Right lobe of liver (tissue), 6 donors: ENCODE results near the gene MT1A. TPM values are rescaled to one million over a fixed set of nuclear protein-coding genes. Genes with fewer than 3 reads are reported as not detected.

Source experiments
- ATAC-seq, 4 donors: fragments of 200-7000 bp; cut with Tn5 transposase; one replicate each; pipeline ENCODE4 v1.9.1; 2020; ENCODE audit warnings: mild to moderate bottlenecking in 4 of 4, moderate library complexity in 4 of 4
- DNase-seq, 3 donors: peaks; one replicate each; pipeline ENCODE4 v3.0.0-alpha.2; 2020
- H3K27ac ChIP-seq, 3 donors: fragments of 200-600 bp; one replicate each; pipeline ENCODE4 v1.8.0; 2022
- H3K27me3 ChIP-seq, 2 donors: fragments of 200-600 bp; one replicate each; pipeline ENCODE4 v1.8.0; 2022
- H3K36me3 ChIP-seq, 4 donors: fragments of 200-600 bp; sonication (generic) in 1 of 4; one replicate each; pipeline versions ENCODE4 v1.5.1 to v1.8.0; 2017 to 2022; ENCODE audit warnings: control low read depth in 1 of 4
- H3K4me1 ChIP-seq, 4 donors: fragments of 200-600 bp; sonication (generic) in 1 of 4; one replicate each; pipeline versions ENCODE4 v1.5.1 to v1.8.0; 2017 to 2022; ENCODE audit warnings: control low read depth in 1 of 4
- H3K4me3 ChIP-seq, 3 donors: fragments of 200-600 bp; one replicate each; pipeline ENCODE4 v1.8.0; 2022
- H3K9me3 ChIP-seq, 4 donors: fragments of 200-600 bp; sonication (generic) in 1 of 4; one replicate each; pipeline versions ENCODE4 v1.5.1 to v1.8.0; 2017 to 2022; ENCODE audit warnings: control low read depth in 1 of 4
- POLR2A ChIP-seq: fragments of 450-650 bp; IDR thresholded peaks from one replicate; pipeline ENCODE4 v1.6.1; 2017; ENCODE audit warnings: antibody characterized with exemption, mild to moderate bottlenecking
- WGBS: methylation state at CpG from one replicate; pipeline ENCODE4 v1.1.6; 2018; ENCODE audit warnings: low coverage, low lambda C conversion rate; ENCODE audit not compliant: insufficient coverage; ENCODE audit errors: missing lambda C conversion rate; 5-methylcytosine and 5-hydroxymethylcytosine counted together
- intact Hi-C, 2 donors: fragments of 100-400 bp; cut with DNase I; formaldehyde crosslinking; loops; one replicate each; pipeline versions ENCODE4 v1.11.2 to v1.14.1; 2022
- total RNA-seq, 6 experiments: library from RNA; depleted of rRNA in 2 of 6; stranded (reverse); fragments of >200 nt in 2 of 6; fragmentation: NEBNext Ultra II Directional in 3 of 6; extraction: Animal tissue kit (Norgen Biotek cat#: 25700) in 3 of 6; gene quantifications; one replicate each; pipeline versions ENCODE4 v1.1.0 to v1.2.4, GENCODE V29; 2016 to 2023
- TF ChIP-seq, protein P1 (sequence below), 4 donors: fragments of 200-600 bp in 3 of 4; fragments of 450-650 bp in 1 of 4; IDR thresholded peaks; one replicate each; pipeline versions ENCODE4 v1.5.1 to v1.8.0; 2016 to 2022; ENCODE audit warnings: antibody characterized with exemption in 4 of 4, mild to moderate bottlenecking in 2 of 4
- donor health status: DM: no; HTN: yes; CAD: no.
- donor health status: DM: no; HTN: no; CAD: no.
- donor health status: DM: no; HTN: no; CAD: no.
- donor health status: DM: no; HTN: yes; CAD: no.
- donor health status: DM: no; HTN: yes; CAD: no.

MT1A gene
- total RNA-seq, 6 experiments from 2014 or later: 34.9 to 161 (median 110) TPM

DNA sequence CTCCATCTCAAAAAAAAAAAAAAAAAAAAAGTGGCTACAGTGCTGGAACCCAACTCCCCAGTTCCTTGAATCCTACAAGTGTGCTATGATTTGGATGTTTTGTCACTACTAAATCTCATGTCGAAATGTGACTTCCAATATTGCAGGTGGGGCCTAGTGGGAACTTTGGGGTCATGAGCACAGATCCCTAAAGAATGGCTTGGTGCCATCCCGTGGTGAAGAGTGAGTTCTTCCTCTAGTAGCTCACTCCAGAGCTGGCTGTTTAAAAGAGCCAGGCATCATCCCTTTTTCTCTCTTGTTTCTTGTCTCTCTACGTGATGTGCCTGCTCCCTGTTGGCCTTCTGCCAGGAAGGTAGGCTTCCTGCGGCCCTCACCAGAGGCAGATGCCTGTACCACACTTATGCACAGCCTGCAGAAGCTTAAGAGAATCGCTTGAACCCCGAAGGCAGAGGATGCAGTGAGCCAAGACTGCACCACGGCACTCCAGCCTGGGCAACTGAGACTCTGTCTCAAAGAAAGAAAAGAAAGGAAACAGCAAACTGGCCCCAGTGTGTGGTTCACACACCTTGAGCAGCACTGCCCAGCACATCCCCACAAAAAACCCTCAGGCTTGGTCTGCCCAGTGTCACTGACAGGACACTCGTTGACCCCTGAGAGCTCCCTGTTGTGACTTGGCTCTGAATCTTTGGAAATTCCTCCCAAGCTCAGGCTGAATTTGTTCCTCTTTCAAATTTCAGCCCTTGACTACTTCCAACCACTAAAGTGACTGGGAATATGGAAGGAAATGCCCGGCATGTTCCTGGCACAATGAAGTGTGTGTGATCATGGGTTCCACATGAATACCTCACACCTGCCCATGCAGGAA is 9.7 kb upstream of the MT1A start:
- no peak for TF ChIP-seq POLR2A
- TF ChIP-seq, protein P1, sequence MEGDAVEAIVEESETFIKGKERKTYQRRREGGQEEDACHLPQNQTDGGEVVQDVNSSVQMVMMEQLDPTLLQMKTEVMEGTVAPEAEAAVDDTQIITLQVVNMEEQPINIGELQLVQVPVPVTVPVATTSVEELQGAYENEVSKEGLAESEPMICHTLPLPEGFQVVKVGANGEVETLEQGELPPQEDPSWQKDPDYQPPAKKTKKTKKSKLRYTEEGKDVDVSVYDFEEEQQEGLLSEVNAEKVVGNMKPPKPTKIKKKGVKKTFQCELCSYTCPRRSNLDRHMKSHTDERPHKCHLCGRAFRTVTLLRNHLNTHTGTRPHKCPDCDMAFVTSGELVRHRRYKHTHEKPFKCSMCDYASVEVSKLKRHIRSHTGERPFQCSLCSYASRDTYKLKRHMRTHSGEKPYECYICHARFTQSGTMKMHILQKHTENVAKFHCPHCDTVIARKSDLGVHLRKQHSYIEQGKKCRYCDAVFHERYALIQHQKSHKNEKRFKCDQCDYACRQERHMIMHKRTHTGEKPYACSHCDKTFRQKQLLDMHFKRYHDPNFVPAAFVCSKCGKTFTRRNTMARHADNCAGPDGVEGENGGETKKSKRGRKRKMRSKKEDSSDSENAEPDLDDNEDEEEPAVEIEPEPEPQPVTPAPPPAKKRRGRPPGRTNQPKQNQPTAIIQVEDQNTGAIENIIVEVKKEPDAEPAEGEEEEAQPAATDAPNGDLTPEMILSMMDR (IDR thresholded peaks at IDR 0.05): no peak
- no peaks in the 10 kb centered on the region for H3K27me3 ChIP-seq
- no peak for ATAC-seq
- WGBS: 27% methylated on average over 6 of the region's 9 CpGs
- DNase-seq: no peak
- peaks cover 0 to 19% (median 0%) of the 10 kb centered on the region in 4 donors for H3K4me1 ChIP-seq
- H3K4me3 ChIP-seq: no peak overlapping the region
- no peaks in the 10 kb centered on the region for H3K36me3 ChIP-seq
- intact Hi-C loops: no loop called here
- peak overlapping the region in 2 of 3 donors; percentile 95 to 96 for H3K27ac ChIP-seq
- no peaks in the 10 kb centered on the region for H3K9me3 ChIP-seq

DNA sequence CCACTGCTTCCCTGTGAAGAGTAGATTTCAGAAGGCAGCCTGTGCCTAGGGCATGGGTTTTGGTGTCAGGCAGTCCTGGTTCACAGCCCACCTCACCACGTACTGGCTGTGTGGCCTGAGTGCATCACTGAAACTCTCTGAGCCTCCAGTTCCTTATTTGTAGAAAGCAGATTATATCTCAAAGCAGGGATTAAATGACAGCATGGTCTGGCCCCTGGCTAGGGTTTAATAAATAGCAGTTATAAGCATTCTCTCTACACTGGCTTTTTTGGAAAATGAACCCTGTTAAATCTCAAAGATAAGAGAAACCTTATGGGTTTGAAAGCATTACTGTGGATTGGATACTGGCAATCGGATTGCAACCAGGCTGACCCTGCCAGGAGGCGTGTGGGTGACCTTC is 8.9 kb upstream of the MT1A start:
- H3K27me3 ChIP-seq: no peaks in the 10 kb centered on the region
- no peaks in the 10 kb centered on the region for H3K9me3 ChIP-seq
- ATAC-seq: no peak
- peaks cover 0 to 15% (median 0%) of the 10 kb centered on the region in 4 donors for H3K4me1 ChIP-seq
- H3K27ac ChIP-seq: peak overlapping the region in 1 of 3 donors; percentile 6
- intact Hi-C loops: no loop called here
- H3K36me3 ChIP-seq: no peaks in the 10 kb centered on the region
- DNase-seq: no peak
- H3K4me3 ChIP-seq: no peak overlapping the region
- WGBS: 75% methylated on average over 2 of the region's 3 CpGs
- TF ChIP-seq POLR2A: no peak

DNA sequence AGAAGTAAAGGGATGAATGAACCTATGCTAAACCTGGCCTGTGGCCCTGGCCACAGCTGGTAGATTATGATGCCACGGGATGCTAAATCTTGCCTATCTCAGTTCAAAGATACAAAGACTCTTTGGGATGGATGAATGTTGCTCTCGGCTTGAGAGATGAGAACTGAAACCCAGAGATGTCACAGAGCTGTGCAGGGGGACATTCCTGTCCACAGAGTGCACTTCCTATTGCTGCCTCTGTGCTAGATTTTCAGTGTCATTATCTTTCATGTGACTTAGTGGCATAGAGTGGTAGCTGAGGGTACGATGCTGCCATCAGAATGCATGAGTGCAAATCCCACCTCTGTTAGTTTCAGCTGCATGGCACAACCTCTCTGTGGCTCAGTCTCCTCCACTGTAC is 8.3 kb upstream of the MT1A start:
- TF ChIP-seq POLR2A: no peak
- TF ChIP-seq, protein P1 (IDR thresholded peaks at IDR 0.05): no peak
- ATAC-seq (no peak), DNase-seq (no peak)
- no peak overlapping the region for H3K4me3 ChIP-seq
- no peak overlapping the region for H3K27ac ChIP-seq
- H3K36me3 ChIP-seq: no peaks in the 10 kb centered on the region
- intact Hi-C loops: no loop called here
- H3K27me3 ChIP-seq: no peaks in the 10 kb centered on the region
- H3K4me1 ChIP-seq: peaks cover 0 to 11% (median 0%) of the 10 kb centered on the region in 4 donors
- 67% methylated on average over 3 of the region's 3 CpGs for WGBS
- H3K9me3 ChIP-seq: no peaks in the 10 kb centered on the region

DNA sequence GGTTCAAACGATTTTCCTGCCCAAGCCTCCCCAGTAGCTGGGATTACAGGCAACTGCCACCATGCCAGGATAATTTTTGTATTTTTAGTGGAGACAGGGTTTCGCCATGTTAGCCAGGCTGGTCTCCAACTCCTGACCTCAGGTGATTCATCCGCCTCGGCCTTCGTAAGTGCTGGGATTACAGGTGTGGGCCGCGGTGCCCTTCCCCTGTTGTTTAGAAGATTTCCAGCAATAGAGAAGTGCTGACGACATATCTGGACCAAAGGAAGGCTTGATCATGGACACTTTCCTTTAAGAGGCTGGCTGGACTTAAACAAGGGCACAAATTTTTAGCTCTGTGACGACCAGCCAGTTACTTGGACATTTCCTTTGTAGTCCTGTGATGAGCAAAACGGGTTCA is 7.3 kb upstream of the MT1A start:
- TF ChIP-seq POLR2A: no peak
- TF ChIP-seq, protein P1 (IDR thresholded peaks at IDR 0.05): no peak
- intact Hi-C loops: no loop called here
- Histone ChIP-seq H3K9me3 (no peaks in the 10 kb centered on the region), H3K4me3 (no peak overlapping the region), H3K36me3 (no peaks in the 10 kb centered on the region), H3K27ac (peak overlapping the region in 2 of 3 donors; percentile 68 to 83), H3K27me3 (no peaks in the 10 kb centered on the region), H3K4me1 (peaks cover 0 to 11% (median 0%) of the 10 kb centered on the region in 4 donors)
- DNase-seq (peak in 1 of 3 donors; percentile 27), ATAC-seq (no peak)
- WGBS: 84% methylated on average over 10 of the region's 10 CpGs

DNA sequence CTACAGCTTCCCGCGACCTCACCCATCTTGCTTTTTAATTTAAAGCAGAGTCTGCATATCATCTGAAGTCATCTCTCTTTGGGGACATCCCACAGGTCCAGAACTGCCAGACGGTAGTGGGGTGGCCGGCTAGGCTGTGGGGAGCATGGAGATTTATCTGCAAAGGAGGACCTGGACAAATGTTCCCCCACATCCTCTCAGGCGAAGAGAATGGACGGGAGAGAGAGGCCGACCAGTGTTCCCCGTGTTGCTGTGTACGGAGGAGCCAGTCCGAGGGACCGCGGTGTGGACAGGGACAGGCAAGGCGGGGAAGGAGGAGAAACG is 6.7 kb upstream of the MT1A start:
- H3K9me3 ChIP-seq: no peaks in the 10 kb centered on the region
- ATAC-seq: no peak
- no peak for TF ChIP-seq POLR2A
- TF ChIP-seq, protein P1 (IDR thresholded peaks at IDR 0.05): no peak
- H3K27me3 ChIP-seq: no peaks in the 10 kb centered on the region
- no peaks in the 10 kb centered on the region for H3K36me3 ChIP-seq
- DNase-seq: no peak
- intact Hi-C loops: no loop called here
- peaks cover 0 to 11% (median 0%) of the 10 kb centered on the region in 4 donors for H3K4me1 ChIP-seq
- peak overlapping the region; percentile 63 to 83 (median 68) for H3K27ac ChIP-seq
- H3K4me3 ChIP-seq: peak overlapping the region; percentile 49 to 65 (median 60)
- WGBS: 24% methylated on average over 14 of the region's 14 CpGs
